HG02885 (cell line): ENCODE data around the gene GABARAP.

ENCODE experiments used
- ATAC-seq: cut with Tn5 transposase; IDR thresholded peaks from one replicate; pipeline ENCODE4 v1.9.1; 2021; ENCODE audit warnings: mild to moderate bottlenecking; ENCODE audit not compliant: unreplicated experiment, poor library complexity

The GABARAP gene

DNA sequence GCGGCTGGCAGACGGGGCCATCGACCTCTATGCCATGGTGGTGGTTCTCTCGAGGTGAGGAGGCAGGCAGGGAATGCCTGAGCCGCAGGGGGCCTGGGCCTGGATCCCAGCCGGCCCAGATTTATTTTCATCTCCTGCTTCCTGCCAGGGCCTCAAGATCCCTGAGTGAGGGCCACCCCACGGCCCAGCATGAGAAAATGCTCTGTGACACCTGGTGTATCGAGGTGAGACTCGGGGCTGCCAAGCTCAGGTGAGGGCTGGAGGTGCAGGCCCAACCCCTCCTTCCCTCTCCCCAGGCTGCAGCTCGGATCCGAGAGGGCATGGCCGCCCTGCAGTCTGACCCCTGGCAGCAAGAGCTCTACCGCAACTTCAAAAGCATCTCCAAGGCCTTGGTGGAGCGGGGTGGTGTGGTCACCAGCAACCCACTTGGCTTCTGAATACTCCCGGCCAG, 17.6 kb downstream of the GABARAP start:
- ATAC-seq = no peak

- ATAC-seq = no peak
Measured at GRCh38 chr17:7224110-7224509, 18.1 kb downstream of the GABARAP start.

DNA sequence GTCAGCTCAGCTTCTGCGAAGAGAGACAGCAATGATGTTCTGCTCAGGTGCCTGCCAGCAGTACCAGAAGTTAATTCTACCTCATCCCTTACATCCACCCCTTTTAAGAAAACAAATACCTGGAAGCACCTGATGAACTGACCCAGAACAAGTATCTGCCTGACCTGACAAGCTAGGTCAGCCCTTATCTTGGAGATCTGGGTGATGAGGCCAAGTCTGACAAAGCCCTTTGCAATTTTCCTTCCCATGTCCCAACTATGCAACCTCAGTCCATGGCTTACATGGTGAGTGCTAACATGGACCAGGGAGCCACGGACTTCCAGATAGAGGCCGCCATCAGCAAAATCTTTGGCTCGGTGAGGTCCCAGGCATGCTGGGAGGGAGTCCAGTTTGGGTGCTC, 18.9 kb downstream of the GABARAP start:
- no peak for ATAC-seq

DNA sequence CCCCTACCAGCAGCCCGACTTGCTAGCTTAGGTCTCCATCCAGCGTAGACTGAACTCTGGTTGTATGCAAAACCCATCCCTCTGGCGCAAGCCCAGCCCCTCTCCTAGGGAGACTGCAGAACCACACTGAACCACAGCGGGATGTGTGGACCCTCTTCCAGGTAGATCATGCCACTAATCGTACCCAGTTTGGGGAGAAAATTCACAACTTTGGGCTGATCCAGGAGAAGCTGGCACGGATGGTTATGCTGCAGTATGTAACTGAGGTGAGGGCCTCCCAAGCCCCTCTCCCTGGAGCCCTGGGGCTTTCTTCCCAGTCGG, 19.3 kb downstream of the GABARAP start:
- ATAC-seq = no peak

DNA sequence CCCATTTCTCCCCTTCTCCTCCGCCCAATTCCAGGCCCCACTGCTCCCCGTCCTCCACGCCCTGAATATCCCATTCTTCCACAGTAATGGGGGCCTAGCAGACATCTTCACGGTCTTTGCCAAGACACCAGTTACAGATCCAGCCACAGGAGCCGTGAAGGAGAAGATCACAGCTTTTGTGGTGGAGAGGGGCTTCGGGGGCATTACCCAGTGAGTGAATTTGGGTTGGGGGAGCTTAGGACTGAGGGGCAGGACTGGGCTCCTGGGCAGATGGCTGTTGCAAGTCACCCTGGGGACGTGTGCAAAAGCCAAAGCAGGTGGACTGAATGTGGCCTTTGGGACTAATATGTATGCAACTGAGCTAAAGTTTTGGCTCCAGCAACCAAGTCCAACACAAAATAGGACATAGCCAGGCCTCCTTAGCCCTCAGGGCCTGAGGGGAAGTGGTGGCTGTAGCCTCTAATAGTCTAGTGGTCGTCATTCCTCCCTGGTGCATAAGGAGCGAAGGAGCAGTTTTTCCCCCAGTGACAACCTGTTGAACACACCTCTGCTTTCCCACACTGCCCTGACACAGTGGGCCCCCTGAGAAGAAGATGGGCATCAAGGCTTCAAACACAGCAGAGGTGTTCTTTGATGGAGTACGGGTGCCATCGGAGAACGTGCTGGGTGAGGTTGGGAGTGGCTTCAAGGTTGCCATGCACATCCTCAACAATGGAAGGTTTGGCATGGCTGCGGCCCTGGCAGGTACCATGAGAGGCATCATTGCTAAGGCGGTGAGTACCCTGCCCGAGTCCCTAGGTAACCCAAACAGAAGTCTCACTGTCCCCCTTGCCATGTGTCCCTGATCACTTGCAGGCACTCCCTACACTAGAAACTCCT, 19.9 kb downstream of the GABARAP start:
- no peak for ATAC-seq

DNA sequence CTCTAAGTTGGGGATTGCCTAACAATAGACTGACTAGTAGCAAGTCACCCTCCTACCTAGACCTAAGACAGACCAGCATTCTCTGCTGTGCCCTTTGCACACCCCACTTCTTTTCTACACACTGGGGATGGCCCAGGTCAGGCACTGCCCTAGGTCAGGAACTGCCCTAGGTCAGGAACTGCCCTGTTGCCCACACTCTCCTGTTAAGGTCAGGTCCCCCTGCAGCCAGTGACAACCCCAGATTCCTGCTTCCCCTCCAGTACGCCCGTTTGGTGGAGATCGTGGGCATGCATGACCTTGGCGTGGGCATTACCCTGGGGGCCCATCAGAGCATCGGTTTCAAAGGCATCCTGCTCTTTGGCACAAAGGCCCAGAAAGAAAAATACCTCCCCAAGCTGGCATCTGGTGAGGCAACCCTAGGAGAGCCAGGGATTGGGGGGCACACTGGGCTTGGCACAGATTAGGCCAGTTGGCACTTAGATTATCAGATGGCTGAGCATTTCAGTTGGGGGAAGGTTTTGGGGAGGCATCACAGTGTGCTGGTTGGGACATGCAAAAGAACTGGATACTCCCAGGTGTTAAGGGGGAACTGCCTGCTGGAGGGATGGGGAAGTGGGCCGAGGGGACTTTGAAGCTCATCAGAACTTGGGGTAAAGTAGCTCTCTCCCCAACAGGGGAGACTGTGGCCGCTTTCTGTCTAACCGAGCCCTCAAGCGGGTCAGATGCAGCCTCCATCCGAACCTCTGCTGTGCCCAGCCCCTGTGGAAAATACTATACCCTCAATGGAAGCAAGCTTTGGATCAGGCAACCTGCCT, 20.8 kb downstream of the GABARAP start:
- no peak for ATAC-seq

- no peak for ATAC-seq
Measured at GRCh38 chr17:7220593-7221277, 21.5 kb downstream of the GABARAP start.

DNA sequence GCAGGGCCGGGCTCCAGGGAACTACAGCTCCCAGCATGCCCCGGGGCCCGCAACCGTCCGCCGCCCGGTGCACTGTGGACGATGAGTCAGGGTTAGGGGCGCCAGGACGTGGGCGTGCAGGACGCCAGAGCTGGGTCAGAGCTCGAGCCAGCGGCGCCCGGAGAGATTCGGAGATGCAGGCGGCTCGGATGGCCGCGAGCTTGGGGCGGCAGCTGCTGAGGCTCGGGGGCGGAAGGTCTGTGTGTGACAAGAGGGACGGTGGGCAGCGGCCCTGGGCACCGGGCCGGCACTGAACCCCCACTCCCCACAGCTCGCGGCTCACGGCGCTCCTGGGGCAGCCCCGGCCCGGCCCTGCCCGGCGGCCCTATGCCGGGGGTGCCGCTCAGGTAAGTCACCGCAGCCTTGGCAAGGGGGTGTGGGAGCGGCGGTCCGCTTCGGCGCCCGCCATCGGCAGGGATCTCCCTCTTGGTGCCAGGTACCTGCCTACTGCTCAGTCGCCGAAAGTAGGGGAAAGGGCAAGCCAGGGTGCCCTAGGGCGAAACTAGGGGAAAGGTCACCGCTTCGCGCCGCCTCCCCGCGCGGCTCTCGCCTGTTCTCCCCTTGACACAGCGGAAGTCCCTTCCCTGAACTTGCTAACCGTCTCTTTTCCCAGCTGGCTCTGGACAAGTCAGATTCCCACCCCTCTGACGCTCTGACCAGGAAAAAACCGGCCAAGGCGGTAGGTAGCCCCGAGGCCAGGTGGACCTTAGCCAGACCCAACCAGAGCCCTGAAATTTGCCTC, 22.2 kb downstream of the GABARAP start, which contains the start of the genes ACADVL and DLG4:
Gene ACADVL, plus strand, starts transcription at position 127 of the 781 bp plus-strand sequence. Its CDS starts 47 bp downstream, at position 174.
Gene DLG4, minus strand, starts transcription at position 25 of the 781 bp plus-strand sequence.
- ATAC-seq = peak; percentile 67

DNA sequence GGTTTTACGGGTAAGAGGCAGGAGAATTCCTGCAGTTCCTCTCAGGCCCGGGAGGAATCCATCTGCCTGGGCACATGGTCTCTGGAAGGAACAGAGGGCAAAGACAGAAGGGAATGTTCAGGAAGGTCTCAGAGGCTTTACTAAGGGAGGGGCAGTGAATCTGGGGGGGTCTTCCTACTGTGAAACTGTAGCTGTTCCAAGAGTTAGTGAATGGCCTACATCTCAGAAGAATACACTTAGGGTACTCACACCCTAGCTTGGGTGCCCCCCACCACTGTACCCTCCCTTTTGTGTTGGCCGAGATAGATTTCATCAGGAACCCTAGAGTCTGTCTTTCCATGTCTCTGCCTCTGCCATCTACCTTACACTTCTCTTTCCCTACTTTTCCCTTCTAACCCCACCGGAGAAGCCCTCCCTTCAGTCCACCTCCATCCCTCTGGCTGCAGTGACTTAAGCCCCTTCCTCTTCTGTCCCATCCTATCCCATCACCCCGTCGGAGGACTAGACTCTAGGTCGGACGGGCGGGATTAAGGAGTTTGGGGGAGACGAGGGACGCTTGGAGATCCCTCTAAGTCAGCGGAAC, 22.9 kb downstream of the GABARAP start:
- ATAC-seq = no peak

- no peak for ATAC-seq
Measured at GRCh38 chr17:7218758-7219157, 23.5 kb downstream of the GABARAP start.

DNA sequence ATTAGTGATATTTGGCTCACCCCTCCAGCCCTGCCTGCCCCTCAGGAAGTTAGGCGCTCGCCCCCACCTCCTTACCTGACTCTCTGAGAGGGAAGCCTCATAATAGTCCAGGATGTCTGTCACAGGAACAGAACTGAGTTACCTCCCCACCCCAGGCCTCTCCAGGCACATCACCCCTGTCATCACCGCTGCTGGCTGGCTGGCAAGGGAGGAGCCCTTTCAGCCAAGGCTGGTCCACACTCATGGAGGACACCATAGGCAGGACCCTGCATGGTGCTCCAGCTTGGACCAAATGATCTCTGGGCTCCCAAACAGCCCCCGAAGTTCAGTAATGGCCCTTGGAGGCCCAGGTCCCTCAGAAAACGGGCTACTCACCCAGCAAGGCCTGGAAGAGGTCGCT, 24.1 kb downstream of the GABARAP start:
- no peak for ATAC-seq

- no peak for ATAC-seq
Measured at GRCh38 chr17:7217113-7217987, 24.9 kb downstream of the GABARAP start.

- no peak for ATAC-seq
Measured at GRCh38 chr17:7216242-7217112, 25.8 kb downstream of the GABARAP start.

GRCh38 chr17:7215652-7216180, 26.5 kb downstream of the GABARAP start:
- ATAC-seq = no peak

- no peak for ATAC-seq
Measured at GRCh38 chr17:7215136-7215638, 27.1 kb downstream of the GABARAP start.

- peak; percentile 82 for ATAC-seq
Measured at GRCh38 chr17:7214300-7215135, 27.7 kb downstream of the GABARAP start.
